Parathyroid adenoma (tissue), 2 donors: ENCODE measurements around the gene HCLS1.

ENCODE experiments used
- H2AFZ ChIP-seq: fragments of 300-600 bp; sonication (generic); one replicate; pipeline ENCODE4 v1.7.0; 2017; ENCODE audit warnings: antibody characterized with exemption, mild to moderate bottlenecking
- H3K27ac ChIP-seq: fragments of 300-600 bp; sonication (generic); one replicate; pipeline ENCODE4 v1.7.0; 2017
- H3K27me3 ChIP-seq: fragments of 300-600 bp; sonication (generic); one replicate; pipeline ENCODE4 v1.7.0; 2017; ENCODE audit warnings: low read length; ENCODE audit not compliant: control insufficient read depth, insufficient read depth
- H3K36me3 ChIP-seq: fragments of 300-600 bp; sonication (generic); one replicate; pipeline ENCODE4 v1.7.0; 2017; ENCODE audit warnings: low read length; ENCODE audit not compliant: control insufficient read depth, insufficient read depth
- H3K4me1 ChIP-seq: fragments of 300-600 bp; sonication (generic); one replicate; pipeline ENCODE4 v1.7.0; 2017; ENCODE audit warnings: control low read depth
- H3K4me2 ChIP-seq: fragments of 300-600 bp; sonication (generic); one replicate; pipeline ENCODE4 v1.7.0; 2017; ENCODE audit warnings: low read length
- H3K4me3 ChIP-seq: fragments of 300-600 bp; sonication (generic); one replicate; pipeline ENCODE4 v1.7.0; 2017; ENCODE audit warnings: low read depth, low read length
- H3K79me2 ChIP-seq: fragments of 300-600 bp; sonication (generic); one replicate; pipeline ENCODE4 v1.7.0; 2017; ENCODE audit warnings: control low read depth
- H3K9ac ChIP-seq: fragments of 300-600 bp; sonication (generic); one replicate; pipeline ENCODE4 v1.7.0; 2017; ENCODE audit warnings: mild to moderate bottlenecking
- H3K9me3 ChIP-seq: fragments of 300-600 bp; sonication (generic); one replicate; pipeline ENCODE4 v1.7.0; 2017; ENCODE audit warnings: low read length; ENCODE audit not compliant: control insufficient read depth
- CTCF ChIP-seq: fragments of 300-600 bp; sonication (generic); IDR thresholded peaks from one replicate; pipeline ENCODE4 v1.7.0; 2017; ENCODE audit warnings: antibody characterized with exemption, mild to moderate bottlenecking
- donor health status: primary hyperparathyroidism.

HCLS1 gene

GRCh38 chr3:121626495-121626894, 34.2 kb downstream of the HCLS1 start:
- Histone ChIP-seq H3K27ac (no peak overlapping the region), H3K79me2 (no peaks in the 10 kb centered on the region), H2AFZ (no peak overlapping the region), H3K36me3 (no peaks in the 10 kb centered on the region), H3K4me2 (no peak overlapping the region), H3K9ac (no peak overlapping the region), H3K4me3 (no peak overlapping the region), H3K4me1 (no peaks in the 10 kb centered on the region), H3K9me3 (no peaks in the 10 kb centered on the region), H3K27me3 (no peaks in the 10 kb centered on the region)
- TF ChIP-seq CTCF, result no peak

GRCh38 chr3:121624147-121624899, 36.4 kb downstream of the HCLS1 start:
- H2AFZ ChIP-seq, result no peak overlapping the region
- no peaks in the 10 kb centered on the region for H3K4me1 ChIP-seq
- H3K27me3 ChIP-seq, result no peaks in the 10 kb centered on the region
- H3K4me3 ChIP-seq, result no peak overlapping the region
- no peak overlapping the region for H3K9ac ChIP-seq
- TF ChIP-seq CTCF, result no peak
- no peak overlapping the region for H3K27ac ChIP-seq
- no peaks in the 10 kb centered on the region for H3K36me3 ChIP-seq
- H3K4me2 ChIP-seq, result no peak overlapping the region
- no peaks in the 10 kb centered on the region for H3K9me3 ChIP-seq
- no peaks in the 10 kb centered on the region for H3K79me2 ChIP-seq

GRCh38 chr3:121621491-121621890, 39.2 kb downstream of the HCLS1 start:
- H3K4me3 ChIP-seq, result no peak overlapping the region
- H3K4me1 ChIP-seq, result no peaks in the 10 kb centered on the region
- no peak overlapping the region for H3K27ac ChIP-seq
- no peaks in the 10 kb centered on the region for H3K79me2 ChIP-seq
- no peaks in the 10 kb centered on the region for H3K9me3 ChIP-seq
- H2AFZ ChIP-seq, result no peak overlapping the region
- H3K36me3 ChIP-seq, result no peaks in the 10 kb centered on the region
- no peaks in the 10 kb centered on the region for H3K27me3 ChIP-seq
- no peak overlapping the region for H3K9ac ChIP-seq
- no peak for TF ChIP-seq CTCF
- no peak overlapping the region for H3K4me2 ChIP-seq

- Histone ChIP-seq H3K36me3 (no peaks in the 10 kb centered on the region), H3K27ac (no peak overlapping the region), H3K4me3 (no peak overlapping the region), H3K4me1 (no peaks in the 10 kb centered on the region), H2AFZ (no peak overlapping the region), H3K4me2 (no peak overlapping the region), H3K9me3 (no peaks in the 10 kb centered on the region), H3K9ac (no peak overlapping the region), H3K79me2 (no peaks in the 10 kb centered on the region), H3K27me3 (no peaks in the 10 kb centered on the region)
- TF ChIP-seq CTCF, result no peak
These were observed 41.0 kb downstream of the HCLS1 start for GRCh38 chr3:121619691-121620090.

GRCh38 chr3:121606106-121606505, 54.6 kb downstream of the HCLS1 start:
- Histone ChIP-seq H3K36me3 (no peaks in the 10 kb centered on the region), H3K9me3 (no peaks in the 10 kb centered on the region), H3K9ac (no peak overlapping the region), H3K4me1 (peaks cover 19% of the 10 kb centered on the region), H3K4me2 (no peak overlapping the region), H3K79me2 (no peaks in the 10 kb centered on the region), H2AFZ (no peak overlapping the region), H3K27me3 (no peaks in the 10 kb centered on the region), H3K27ac (no peak overlapping the region), H3K4me3 (no peak overlapping the region)
- TF ChIP-seq CTCF, result no peak
